Measurements from ENCODE around the gene STEEP1. TPM values are rescaled to one million over a fixed set of nuclear protein-coding genes. Genes with fewer than 3 reads are reported as not detected.
A peak's percentile ranks its signal among the peaks of the same experiment; 100 is the strongest.
"Not testable (repeated sequence)": the region's sequence is repeated elsewhere in the genome, so short reads cannot be mapped to it uniquely, and the experiment has no call there.

Gene STEEP1
- total RNA-seq, 1 donor from 2014 or later = 20.1 TPM

DNA sequence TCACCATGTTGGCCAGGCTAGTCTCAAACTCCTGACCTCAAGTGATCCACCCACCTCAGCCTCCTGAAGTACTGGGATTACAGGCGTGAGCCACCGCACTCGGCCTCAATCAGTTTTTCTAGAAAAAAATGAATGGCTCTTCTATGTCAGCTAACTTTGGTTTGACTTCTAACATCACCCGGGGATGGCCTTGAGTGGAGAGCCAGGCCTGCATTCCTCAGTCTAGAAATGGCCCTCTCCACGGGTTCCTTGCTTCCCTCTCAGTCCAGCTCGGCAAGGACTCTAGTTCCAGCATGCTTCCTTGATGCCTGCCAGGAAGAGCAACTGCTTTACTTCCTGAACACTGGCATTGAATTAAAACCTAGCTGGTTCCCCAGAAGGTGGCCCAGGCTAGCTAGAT, 58.0 kb downstream of the STEEP1 start:
- intact Hi-C loops (cut with DNase I) = no loop called here
- TF ChIP-seq, protein P1, sequence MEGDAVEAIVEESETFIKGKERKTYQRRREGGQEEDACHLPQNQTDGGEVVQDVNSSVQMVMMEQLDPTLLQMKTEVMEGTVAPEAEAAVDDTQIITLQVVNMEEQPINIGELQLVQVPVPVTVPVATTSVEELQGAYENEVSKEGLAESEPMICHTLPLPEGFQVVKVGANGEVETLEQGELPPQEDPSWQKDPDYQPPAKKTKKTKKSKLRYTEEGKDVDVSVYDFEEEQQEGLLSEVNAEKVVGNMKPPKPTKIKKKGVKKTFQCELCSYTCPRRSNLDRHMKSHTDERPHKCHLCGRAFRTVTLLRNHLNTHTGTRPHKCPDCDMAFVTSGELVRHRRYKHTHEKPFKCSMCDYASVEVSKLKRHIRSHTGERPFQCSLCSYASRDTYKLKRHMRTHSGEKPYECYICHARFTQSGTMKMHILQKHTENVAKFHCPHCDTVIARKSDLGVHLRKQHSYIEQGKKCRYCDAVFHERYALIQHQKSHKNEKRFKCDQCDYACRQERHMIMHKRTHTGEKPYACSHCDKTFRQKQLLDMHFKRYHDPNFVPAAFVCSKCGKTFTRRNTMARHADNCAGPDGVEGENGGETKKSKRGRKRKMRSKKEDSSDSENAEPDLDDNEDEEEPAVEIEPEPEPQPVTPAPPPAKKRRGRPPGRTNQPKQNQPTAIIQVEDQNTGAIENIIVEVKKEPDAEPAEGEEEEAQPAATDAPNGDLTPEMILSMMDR (IDR thresholded peaks at IDR 0.05) = no peak
- no peak overlapping the region for H3K27ac ChIP-seq
- no peak overlapping the region for H3K4me3 ChIP-seq
- ATAC-seq = no peak
- no peak for DNase-seq
- H3K4me1 ChIP-seq = peaks cover 7% of the 10 kb centered on the region
- no peaks in the 10 kb centered on the region for H3K27me3 ChIP-seq (ENCODE audit: low read depth)
- H3K9me3 ChIP-seq = no peaks in the 10 kb centered on the region
- H3K36me3 ChIP-seq = no peaks in the 10 kb centered on the region

DNA sequence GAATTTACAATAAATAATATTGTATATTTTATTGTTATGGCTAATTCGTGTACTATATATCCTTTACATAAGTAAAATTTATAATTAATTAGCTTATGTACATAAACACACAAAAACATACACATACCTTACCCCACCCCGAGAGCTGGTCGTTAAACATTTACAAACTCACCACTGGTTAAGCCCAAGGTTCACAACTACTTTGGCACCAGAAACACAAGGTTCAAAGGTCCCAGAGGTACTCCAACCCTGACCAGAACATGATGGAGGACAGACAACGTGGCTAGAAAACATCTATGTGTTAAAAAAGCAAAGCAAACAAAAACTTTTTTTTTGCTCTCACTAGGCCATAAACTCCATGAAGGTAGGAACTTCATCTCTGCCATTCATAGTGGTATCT, 59.3 kb downstream of the STEEP1 start:
- H3K27ac ChIP-seq = no peak overlapping the region
- H3K4me1 ChIP-seq = peaks cover 7% of the 10 kb centered on the region
- DNase-seq (no peak), ATAC-seq (no peak)
- no peaks in the 10 kb centered on the region for H3K36me3 ChIP-seq
- TF ChIP-seq, protein P1 (IDR thresholded peaks at IDR 0.05) = no peak
- no peaks in the 10 kb centered on the region for H3K9me3 ChIP-seq
- intact Hi-C loops (cut with DNase I) = no loop called here
- no peaks in the 10 kb centered on the region for H3K27me3 ChIP-seq (ENCODE audit: low read depth)
- H3K4me3 ChIP-seq = no peak overlapping the region

- H3K4me3 ChIP-seq; intact Hi-C loops (cut with DNase I); H3K4me1 ChIP-seq; ATAC-seq; H3K27me3 ChIP-seq (ENCODE audit: low read depth); H3K27ac ChIP-seq; DNase-seq; H3K9me3 ChIP-seq; H3K36me3 ChIP-seq: not testable (repeated sequence)
Measured at GRCh38 chrX:119505145-119505544, 60.1 kb downstream of the STEEP1 start.

DNA sequence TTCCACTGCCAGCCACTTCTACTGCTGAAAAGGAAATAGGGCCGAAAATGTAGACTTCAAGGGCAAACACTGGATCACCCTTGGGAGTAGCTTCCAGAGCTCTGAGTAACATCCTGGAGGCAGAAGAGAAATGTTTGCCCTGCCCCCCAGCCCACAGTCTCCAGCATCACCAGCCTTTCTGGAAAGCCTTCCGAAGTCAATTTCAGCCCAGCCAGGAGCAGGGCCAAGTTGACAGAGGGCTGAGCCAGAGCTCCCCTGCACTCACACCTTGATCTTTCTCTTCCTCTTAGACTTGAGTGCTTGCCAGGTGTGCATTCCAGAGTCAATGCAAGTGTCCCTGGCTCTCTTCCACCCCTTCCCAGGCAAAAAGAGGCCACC, 61.7 kb downstream of the STEEP1 start:
- Histone ChIP-seq H3K4me1 (peaks cover 7% of the 10 kb centered on the region), H3K9me3 (no peaks in the 10 kb centered on the region), H3K4me3 (no peak overlapping the region), H3K36me3 (no peaks in the 10 kb centered on the region), H3K27ac (peak overlapping the region; percentile 62), H3K27me3 (ENCODE audit: low read depth) (no peaks in the 10 kb centered on the region)
- peak; percentile 80 to 88 for ATAC-seq
- peak; percentile 65 for DNase-seq
- intact Hi-C loops (cut with DNase I) = no loop called here
- TF ChIP-seq, protein P1 (IDR thresholded peaks at IDR 0.05) = no peak

- intact Hi-C loops (cut with DNase I) = no loop called here
- H3K4me3 ChIP-seq = no peak overlapping the region
- no peaks in the 10 kb centered on the region for H3K36me3 ChIP-seq
- H3K4me1 ChIP-seq = peaks cover 7% of the 10 kb centered on the region
- ATAC-seq (peak; percentile 83 to 88), DNase-seq (peak; percentile 72)
- TF ChIP-seq, protein P1 (IDR thresholded peaks at IDR 0.05) = no peak
- no peaks in the 10 kb centered on the region for H3K9me3 ChIP-seq
- H3K27ac ChIP-seq = peak overlapping the region; percentile 62
- H3K27me3 ChIP-seq (ENCODE audit: low read depth) = no peaks in the 10 kb centered on the region
Measured at GRCh38 chrX:119502727-119503483, 62.3 kb downstream of the STEEP1 start.

- ATAC-seq (peak in 1 of 2 donors; percentile 28), DNase-seq (no peak)
- Histone ChIP-seq H3K27ac (no peak overlapping the region), H3K9me3 (no peaks in the 10 kb centered on the region), H3K36me3 (no peaks in the 10 kb centered on the region), H3K27me3 (ENCODE audit: low read depth) (no peaks in the 10 kb centered on the region), H3K4me3 (no peak overlapping the region), H3K4me1 (peaks cover 7% of the 10 kb centered on the region)
- intact Hi-C loops (cut with DNase I) = no loop called here
- TF ChIP-seq, protein P1 (IDR thresholded peaks at IDR 0.05) = no peak
Measured at GRCh38 chrX:119501511-119502148, 63.6 kb downstream of the STEEP1 start.
